ENCODE data around the gene PADI3. TPM values are rescaled to one million over a fixed set of nuclear protein-coding genes. Genes with fewer than 3 reads are reported as not detected.

PADI3 gene
- total and polyA plus RNA-seq, 3 donors from 2014 or later: 0.63 to 1.2 (median 0.80) TPM

GRCh38 chr1:17309426-17310067 lies 60.6 kb downstream of the PADI3 start:
- Histone ChIP-seq H3K4me1 (peaks cover 7% of the 10 kb centered on the region), H3K4me3 (no peak overlapping the region), H3K36me3 (ENCODE audit: low read depth, missing control alignments) (no peaks in the 10 kb centered on the region), H3K27me3 (no peaks in the 10 kb centered on the region), H3K27ac (no peak overlapping the region), H3K9me3 (no peaks in the 10 kb centered on the region)
- intact Hi-C loops (cut with DNase I; ENCODE audit: low total_unique reads): no loop called here
- TF ChIP-seq CTCF (IDR thresholded peaks at IDR 0.05): no peak
- 33 to 45% methylated on average over 8 of the region's 8 CpGs for WGBS, 2 donors
- DNase-seq: no peak

- Histone ChIP-seq H3K27me3 (no peaks in the 10 kb centered on the region), H3K27ac (no peak overlapping the region), H3K36me3 (ENCODE audit: low read depth, missing control alignments) (no peaks in the 10 kb centered on the region), H3K9me3 (no peaks in the 10 kb centered on the region), H3K4me3 (no peak overlapping the region), H3K4me1 (peaks cover 8% of the 10 kb centered on the region)
- 75 to 86% methylated on average over 7 of the region's 7 CpGs for WGBS, 2 donors
- TF ChIP-seq POLR2A (IDR thresholded peaks at IDR 0.05) (no peak), CTCF (IDR thresholded peaks at IDR 0.05) (no peak)
- intact Hi-C loops (cut with DNase I; ENCODE audit: low total_unique reads): no loop called here
- no peak for DNase-seq
These were observed 61.3 kb downstream of the PADI3 start for GRCh38 chr1:17310068-17310640.

GRCh38 chr1:17313530-17314309 lies 64.8 kb downstream of the PADI3 start:
- intact Hi-C loops (cut with DNase I; ENCODE audit: low total_unique reads): no loop called here
- H3K36me3 ChIP-seq (ENCODE audit: low read depth, missing control alignments): no peaks in the 10 kb centered on the region
- no peak for DNase-seq
- 83 to 85% methylated on average over 9 of the region's 9 CpGs for WGBS, 2 donors
- no peaks in the 10 kb centered on the region for H3K9me3 ChIP-seq
- no peak overlapping the region for H3K27ac ChIP-seq
- H3K27me3 ChIP-seq: no peaks in the 10 kb centered on the region
- TF ChIP-seq POLR2A (IDR thresholded peaks at IDR 0.05) (no peak), CTCF (IDR thresholded peaks at IDR 0.05) (no peak)
- H3K4me1 ChIP-seq: peaks cover 8% of the 10 kb centered on the region
- no peak overlapping the region for H3K4me3 ChIP-seq

- 44 to 48% methylated on average over 8 of the region's 9 CpGs for WGBS, 2 donors
- no peak for DNase-seq
- Histone ChIP-seq H3K9me3 (no peaks in the 10 kb centered on the region), H3K36me3 (ENCODE audit: low read depth, missing control alignments) (no peaks in the 10 kb centered on the region), H3K4me3 (no peak overlapping the region), H3K27ac (no peak overlapping the region), H3K4me1 (peaks cover 4% of the 10 kb centered on the region), H3K27me3 (no peaks in the 10 kb centered on the region)
- TF ChIP-seq CTCF (IDR thresholded peaks at IDR 0.05) (no peak), POLR2A (IDR thresholded peaks at IDR 0.05) (no peak)
- intact Hi-C loops (cut with DNase I; ENCODE audit: low total_unique reads): no loop called here
These were observed 65.6 kb downstream of the PADI3 start for GRCh38 chr1:17314491-17314971.
